GM18868 (cell line): Measurements from ENCODE around the gene NECTIN1.

Source experiments
- ATAC-seq: cut with Tn5 transposase; IDR thresholded peaks from one replicate; pipeline ENCODE4 v1.9.1; 2021; ENCODE audit warnings: mild to moderate bottlenecking, moderate library complexity; ENCODE audit not compliant: unreplicated experiment

Gene NECTIN1

GRCh38 chr11:119696378-119697222, 32.4 kb downstream of the NECTIN1 start:
- ATAC-seq: no peak

GRCh38 chr11:119694334-119694733, 34.7 kb downstream of the NECTIN1 start:
- ATAC-seq: no peak

GRCh38 chr11:119693253-119693815, 35.7 kb downstream of the NECTIN1 start:
- no peak for ATAC-seq

- no peak for ATAC-seq
Observed at GRCh38 chr11:119692540-119692820, 36.5 kb downstream of the NECTIN1 start.

GRCh38 chr11:119691701-119692539, 37.1 kb downstream of the NECTIN1 start:
- ATAC-seq: no peak

- no peak for ATAC-seq
Observed at GRCh38 chr11:119691020-119691666, 37.9 kb downstream of the NECTIN1 start.

- ATAC-seq: no peak
Observed at GRCh38 chr11:119689302-119689701, 39.7 kb downstream of the NECTIN1 start.

GRCh38 chr11:119688356-119688755, 40.6 kb downstream of the NECTIN1 start:
- ATAC-seq: no peak

- ATAC-seq: no peak
Observed at GRCh38 chr11:119687373-119688046, 41.5 kb downstream of the NECTIN1 start.

GRCh38 chr11:119686177-119686882, 42.7 kb downstream of the NECTIN1 start:
- no peak for ATAC-seq

GRCh38 chr11:119685111-119685746, 43.8 kb downstream of the NECTIN1 start:
- no peak for ATAC-seq

GRCh38 chr11:119684361-119685110, 44.5 kb downstream of the NECTIN1 start:
- no peak for ATAC-seq

- ATAC-seq: no peak
Observed at GRCh38 chr11:119683783-119684182, 45.2 kb downstream of the NECTIN1 start.

- ATAC-seq: no peak
Observed at GRCh38 chr11:119681361-119681910, 47.6 kb downstream of the NECTIN1 start.

GRCh38 chr11:119680541-119681360, 48.2 kb downstream of the NECTIN1 start:
- no peak for ATAC-seq

- no peak for ATAC-seq
Observed at GRCh38 chr11:119679346-119679745, 49.7 kb downstream of the NECTIN1 start.

GRCh38 chr11:119678351-119678750, 50.6 kb downstream of the NECTIN1 start:
- no peak for ATAC-seq

- ATAC-seq: no peak
Observed at GRCh38 chr11:119677840-119678239, 51.2 kb downstream of the NECTIN1 start.
